SU-DHL-6 (cell line): ENCODE data around the gene PTPN1.

ENCODE experiments used
- H2AFZ ChIP-seq: fragments of 200-600 bp; sonication (generic); 2 replicates; pipeline ENCODE4 v1.6.1; 2014; ENCODE audit warnings: low read depth, mild to moderate bottlenecking, moderate library complexity, mixed read lengths, antibody characterized with exemption, low read length; ENCODE audit not compliant: severe bottlenecking
- H3F3A ChIP-seq: fragments of 200-600 bp; shearing (Covaris generic); 2 replicates; pipeline ENCODE4 v1.6.0; 2016; ENCODE audit warnings: antibody characterized with exemption, mild to moderate bottlenecking; ENCODE audit not compliant: insufficient read depth
- H3K27ac ChIP-seq: fragments of 200-600 bp; sonication (generic); 2 replicates; pipeline ENCODE4 v1.5.1; 2016; ENCODE audit warnings: low read depth, mild to moderate bottlenecking, low read length, moderate library complexity, mixed read lengths
- H3K27me3 ChIP-seq: fragments of 200-600 bp; sonication (generic), shearing (Covaris generic); 2 replicates; pipeline ENCODE4 v1.6.0; 2014; ENCODE audit warnings: mild to moderate bottlenecking, low read length
- H3K36me3 ChIP-seq: fragments of 200-600 bp; sonication (generic); 2 replicates; pipeline ENCODE4 v1.6.1; 2014; ENCODE audit warnings: mild to moderate bottlenecking, low read length, mixed read lengths
- H3K4me2 ChIP-seq: fragments of 300-600, 200-600 bp; shearing (Covaris generic), sonication (generic); 2 replicates; pipeline ENCODE4 v1.6.0; 2014; ENCODE audit warnings: low read length, low read depth, mild to moderate bottlenecking; ENCODE audit not compliant: poor library complexity, severe bottlenecking
- H3K4me3 ChIP-seq: fragments of 200-600 bp; sonication (generic); 2 replicates; pipeline ENCODE4 v1.5.1; 2014; ENCODE audit warnings: antibody characterized with exemption, low read length, mild to moderate bottlenecking, mixed read lengths; ENCODE audit not compliant: insufficient read depth, poor library complexity, severe bottlenecking
- H3K79me2 ChIP-seq: fragments of 200-600 bp; sonication (generic); 2 replicates; pipeline ENCODE4 v1.6.1; 2014; ENCODE audit warnings: mild to moderate bottlenecking, low read length, moderate library complexity; ENCODE audit not compliant: insufficient read depth
- H3K9ac ChIP-seq: fragments of 200-600 bp; sonication (generic); 2 replicates; pipeline ENCODE4 v1.7.0; 2014; ENCODE audit warnings: mild to moderate bottlenecking, low read length
- H3K9me2 ChIP-seq: fragments of 200-600 bp; sonication (generic); replicated peaks from 2 replicates; pipeline ENCODE4 v1.6.1; 2014; ENCODE audit warnings: low read length; ENCODE audit not compliant: insufficient read depth
- H3K9me3 ChIP-seq: fragments of 200-600 bp; sonication (generic); 2 replicates; pipeline ENCODE4 v1.6.1; 2014; ENCODE audit warnings: low read length, mixed read lengths; ENCODE audit not compliant: insufficient read depth
- H4K20me1 ChIP-seq: fragments of 200-600 bp; sonication (generic); 2 replicates; pipeline ENCODE4 v1.6.1; 2014; ENCODE audit warnings: low read depth, mild to moderate bottlenecking, antibody characterized with exemption, low read length, moderate library complexity, mixed read lengths
- CTCF ChIP-seq: fragments of 200-600 bp; sonication (generic); IDR thresholded peaks from one replicate; pipeline ENCODE4 v1.5.1; 2017; ENCODE audit warnings: antibody characterized with exemption, mild to moderate bottlenecking, low read length, moderate library complexity; ENCODE audit not compliant: insufficient read depth, poor library complexity, severe bottlenecking
- EZH2phosphoT487 ChIP-seq: fragments of 200-600 bp; sonication (generic), shearing (Covaris generic); conservative IDR thresholded peaks from 2 replicates; pipeline ENCODE4 v1.6.1; 2018; ENCODE audit warnings: mild to moderate bottlenecking, antibody characterized with exemption, low read length, moderate library complexity, mixed read lengths

The PTPN1 gene

DNA sequence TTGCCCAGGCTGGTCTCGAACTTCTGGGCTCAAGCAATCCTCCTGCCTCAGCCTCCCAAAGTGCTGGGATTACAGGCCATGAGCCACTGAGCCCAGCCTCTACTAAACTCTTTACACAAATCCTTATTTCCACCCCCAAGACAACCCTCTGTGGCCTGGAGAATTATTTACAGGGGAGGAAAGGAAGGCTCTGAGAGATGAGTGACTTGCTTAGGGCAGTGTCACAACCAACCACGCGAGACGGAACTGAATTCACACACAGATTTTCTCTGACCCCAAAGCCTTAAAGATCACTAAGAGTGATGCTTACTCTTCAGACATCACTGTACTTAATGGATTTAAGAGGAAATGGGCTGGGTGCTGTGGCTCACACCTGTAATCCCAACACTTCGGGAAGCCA, 95.0 kb downstream of the PTPN1 start:
- Histone ChIP-seq H3K9me2 (no peaks in the 10 kb centered on the region), H3K9me3 (no peaks in the 10 kb centered on the region), H3F3A (no peaks in the 10 kb centered on the region), H3K27me3 (no peaks in the 10 kb centered on the region), H3K79me2 (no peaks in the 10 kb centered on the region), H3K36me3 (no peaks in the 10 kb centered on the region), H3K27ac (no peak overlapping the region), H3K9ac (no peak overlapping the region), H4K20me1 (no peaks in the 10 kb centered on the region), H2AFZ (no peak overlapping the region), H3K4me2 (no peak overlapping the region), H3K4me3 (no peak overlapping the region)
- no peak for TF ChIP-seq CTCF
- no peak for TF ChIP-seq EZH2phosphoT487

DNA sequence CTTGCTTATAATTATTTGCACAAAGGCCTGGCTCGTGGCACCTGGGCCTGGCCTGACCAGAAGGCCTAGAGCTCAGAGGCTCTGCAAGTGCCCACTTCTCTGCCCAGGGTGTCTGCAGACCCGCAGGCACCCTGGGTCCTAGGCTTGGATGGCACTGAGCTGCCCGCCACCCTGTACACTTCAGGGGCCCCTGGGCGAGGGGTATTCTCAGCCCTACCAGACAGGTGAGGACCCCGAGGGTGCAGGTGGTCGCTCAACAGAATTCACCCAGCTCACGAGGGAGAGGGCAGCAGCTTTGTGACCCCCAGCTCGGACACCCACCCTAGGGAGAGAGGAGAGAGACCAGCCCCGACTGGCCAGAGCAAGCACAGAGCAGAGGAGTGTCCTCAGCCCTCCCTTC, 97.3 kb downstream of the PTPN1 start:
- Histone ChIP-seq H3F3A (no peaks in the 10 kb centered on the region), H3K36me3 (no peaks in the 10 kb centered on the region)
- TF ChIP-seq EZH2phosphoT487 (no peak), CTCF (no peak)

DNA sequence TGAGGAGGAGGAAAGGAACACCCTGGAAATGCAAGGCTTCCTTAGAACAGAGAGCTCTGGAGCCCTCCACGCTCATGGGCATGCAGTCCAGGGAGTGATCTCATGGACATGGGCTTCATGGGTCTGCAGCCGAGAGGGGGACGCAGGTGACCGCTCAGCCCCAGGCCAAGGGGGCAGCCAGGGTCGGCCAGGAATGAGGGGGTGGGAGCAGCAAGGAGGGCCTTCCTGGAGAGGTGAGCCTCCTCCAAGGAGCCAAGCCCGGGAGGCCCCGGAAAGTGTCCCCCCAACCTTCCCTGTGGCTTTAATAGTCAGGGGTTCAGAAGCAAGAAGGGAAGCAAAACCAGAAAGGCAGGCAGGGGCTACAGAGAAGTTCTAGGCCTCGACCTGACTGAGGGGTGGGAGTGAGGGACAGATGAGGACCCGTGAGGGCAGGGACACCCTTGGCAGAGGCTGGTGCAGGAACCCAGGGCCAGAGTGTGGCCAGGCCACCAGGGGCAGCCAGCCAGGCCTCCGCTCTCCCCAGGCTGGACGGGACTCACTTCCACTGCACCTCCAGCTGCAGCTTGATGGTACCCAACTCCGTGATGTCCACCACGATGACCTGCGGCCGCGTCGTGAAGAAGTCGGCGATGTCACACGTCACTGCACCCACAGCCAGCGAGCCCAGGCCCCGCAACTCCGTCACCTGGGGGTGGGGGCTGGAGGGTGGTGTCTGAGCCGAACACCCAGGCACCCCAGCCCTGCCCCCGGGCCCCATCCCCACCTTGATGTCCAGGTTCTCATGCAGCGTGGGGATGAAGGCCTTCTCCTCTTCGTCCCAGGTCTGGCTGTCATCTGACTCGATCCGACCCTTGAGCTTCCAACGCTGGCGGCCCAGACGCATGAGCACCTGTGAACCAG, 97.9 kb downstream of the PTPN1 start:
- H3K4me2 ChIP-seq: no peak overlapping the region
- TF ChIP-seq EZH2phosphoT487 (no peak), CTCF (no peak)
- H3F3A ChIP-seq: no peaks in the 10 kb centered on the region
- H3K36me3 ChIP-seq: no peaks in the 10 kb centered on the region
- H3K27me3 ChIP-seq: no peaks in the 10 kb centered on the region
- no peak overlapping the region for H3K9ac ChIP-seq
- H3K27ac ChIP-seq: no peak overlapping the region
- H2AFZ ChIP-seq: no peak overlapping the region
- no peaks in the 10 kb centered on the region for H3K79me2 ChIP-seq
- no peaks in the 10 kb centered on the region for H3K9me3 ChIP-seq
- H3K4me3 ChIP-seq: no peak overlapping the region
- no peaks in the 10 kb centered on the region for H4K20me1 ChIP-seq
- H3K9me2 ChIP-seq: no peaks in the 10 kb centered on the region

More for the DNA sequence above, 97.3 kb downstream of the PTPN1 start:
- no peaks in the 10 kb centered on the region for H4K20me1 ChIP-seq
- H3K27me3 ChIP-seq: no peaks in the 10 kb centered on the region
- H3K4me3 ChIP-seq: no peak overlapping the region
- H3K79me2 ChIP-seq: no peaks in the 10 kb centered on the region
- no peak overlapping the region for H3K4me2 ChIP-seq
- no peaks in the 10 kb centered on the region for H3K9me3 ChIP-seq
- no peak overlapping the region for H2AFZ ChIP-seq
- no peak overlapping the region for H3K9ac ChIP-seq
- H3K27ac ChIP-seq: no peak overlapping the region
- no peaks in the 10 kb centered on the region for H3K9me2 ChIP-seq
